Measurements from ENCODE around the gene LRRC34. TPM values are rescaled to one million over a fixed set of nuclear protein-coding genes. Genes with fewer than 3 reads are reported as not detected.

The LRRC34 gene
- total and polyA plus RNA-seq, 2 of the 8 experiments (the other 6 are each of a cell fraction or from before 2014, with no cell fraction given) = 3.3 to 4.1 TPM

GRCh38 chr3:169759256-169759655, 53.4 kb downstream of the LRRC34 start:
- no peak overlapping the region for H3K4ac ChIP-seq (replicated peaks; ENCODE audit: insufficient read length, low read depth, low read length)
- no peak overlapping the region for H4K5ac ChIP-seq (ENCODE audit: insufficient read length, low read depth, low read length)
- H3K14ac ChIP-seq (ENCODE audit: insufficient read length) = no peak overlapping the region
- H4K91ac ChIP-seq (replicated peaks; ENCODE audit: insufficient read length, low read length) = no peak overlapping the region
- no peak overlapping the region for H2BK120ac ChIP-seq (replicated peaks; ENCODE audit: low read depth, low read length)
- no peak overlapping the region for H3K18ac ChIP-seq (ENCODE audit: extremely low read depth, low read length)
- H3K56ac ChIP-seq (replicated peaks; ENCODE audit: insufficient read length, low read depth, low read length) = no peak overlapping the region
- H2AFZ ChIP-seq (ENCODE audit: low read length) = no peak overlapping the region
- H3K4me2 ChIP-seq (ENCODE audit: insufficient read depth in 1 of 2, low read depth in 2 of 2, low read length in 2 of 2) = no peak overlapping the region
- H3K4me3 ChIP-seq (ENCODE audit: extremely low read depth in 1 of 4, insufficient read depth in 2 of 4, low read depth in 3 of 4, low read length in 4 of 4) = no peak overlapping the region
- H2BK20ac ChIP-seq (ENCODE audit: low read length) = no peak overlapping the region
- no peaks in the 10 kb centered on the region for H3K79me2 ChIP-seq (ENCODE audit: control insufficient read depth in 1 of 2, insufficient read depth in 2 of 2, low read length in 2 of 2)
- POLR2A ChIA-PET (ENCODE audit: partially characterized antibody) = no interaction called here
- H3K4me1 ChIP-seq (replicated peaks in 1 of 4; ENCODE audit: control insufficient read depth in 3 of 4, insufficient read depth in 4 of 4, low read length in 3 of 4) = 0 out of 7 replicates have a peak, but pooled peaks cover 0 to under 1% (median 0%) of the 10 kb centered on the region in 4 experiments
- no peak overlapping the region for H3K23ac ChIP-seq (ENCODE audit: insufficient read length)
- H3K79me1 ChIP-seq (ENCODE audit: low read depth, low read length) = no peaks in the 10 kb centered on the region
- no peak overlapping the region for H3K27ac ChIP-seq (ENCODE audit: low read depth, low read length)
- no peak overlapping the region for H2BK12ac ChIP-seq (ENCODE audit: low read depth, low read length)
- no peak overlapping the region for H2BK5ac ChIP-seq (ENCODE audit: low read depth, low read length)
- no peak overlapping the region for H4K8ac ChIP-seq (ENCODE audit: extremely low read depth, insufficient read depth, low read length)
- no peak overlapping the region for H3K9ac ChIP-seq (replicated peaks in 1 of 4; ENCODE audit: extremely low read depth in 1 of 4, low read depth in 3 of 4, low read length in 3 of 4)
- no peaks in the 10 kb centered on the region for H3K36me3 ChIP-seq (ENCODE audit: control insufficient read depth in 2 of 4, insufficient read depth in 4 of 4, low read length in 3 of 4)
- no peaks in the 10 kb centered on the region for H4K20me1 ChIP-seq (replicated peaks in 1 of 2; ENCODE audit: control insufficient read depth in 1 of 2, insufficient read depth in 2 of 2, low read length in 2 of 2)
- H3K27me3 ChIP-seq (replicated peaks in 1 of 4; ENCODE audit: control insufficient read depth in 3 of 4, extremely low read depth in 1 of 4, insufficient read depth in 3 of 4, low read length in 3 of 4) = peaks cover 0 to 1% (median 0%) of the 10 kb centered on the region in 4 experiments; a peak in 1 of 7 replicates
- no peak for DNase-seq (ENCODE audit: low read depth in 1 of 2, low spot score in 2 of 2)
- H2BK15ac ChIP-seq (ENCODE audit: low read length) = no peak overlapping the region
- H3K23me2 ChIP-seq (ENCODE audit: low read depth, low read length) = peaks cover 2% of the 10 kb centered on the region; the same call in 1 of the 2 replicates
- H3K9me3 ChIP-seq (ENCODE audit: insufficient read depth in 2 of 2, low read depth in 1 of 2, low read length in 1 of 2) = peaks cover 0 to 3% of the 10 kb centered on the region in 2 experiments; a peak in 1 of 4 replicates
- CTCF ChIA-PET (ENCODE audit: partially characterized antibody) = interaction anchor here (0.7 to 2.5 kb wide), 2 partner anchors 13 to 15 kb away, joined by 3 to 7 read pairs; no protein-coding TSS in a partner anchor
- 88% methylated on average over 2 of the region's 2 CpGs; no CpG with 5 or more reads in 1 of the 2 experiments for WGBS, 2 experiments (ENCODE audit: extremely low coverage in 1 of 2, insufficient coverage in 1 of 2, insufficient read length in 1 of 2, insufficient replicate concordance in 2 of 2, low coverage in 1 of 2, low lambda C conversion rate in 2 of 2, missing lambda C conversion rate in 1 of 2)
- no peak for FAIRE-seq
- no peak overlapping the region for H2AK5ac ChIP-seq (ENCODE audit: low read depth, low read length)
- TF ChIP-seq CHD1 (IDR thresholded peaks at IDR 0.05; ENCODE audit: low read depth, low read length) = no peak
- no peak for TF ChIP-seq CTBP2 (IDR thresholded peaks at IDR 0.05; ENCODE audit: borderline replicate concordance, insufficient read depth, insufficient read length, low read length)
- no peak for TF ChIP-seq SIN3A (conservative IDR thresholded peaks at IDR 0.05 in 1 of 2, IDR thresholded peaks at IDR 0.05 in 1 of 2; ENCODE audit: low read depth in 1 of 2, low read length in 2 of 2)
- no peak for TF ChIP-seq SRF (IDR thresholded peaks at IDR 0.05; ENCODE audit: low read depth, low read length)
- TF ChIP-seq HDAC2 (IDR thresholded peaks at IDR 0.05; ENCODE audit: borderline replicate concordance in 1 of 2, low read depth in 2 of 2, low read length in 2 of 2) = no peak
- TF ChIP-seq CEBPB (IDR thresholded peaks at IDR 0.05; ENCODE audit: low read depth, low read length) = no peak
- TF ChIP-seq BRCA1 (IDR thresholded peaks at IDR 0.05; ENCODE audit: low read depth, low read length) = no peak
- no peak for TF ChIP-seq POU5F1 (IDR thresholded peaks at IDR 0.05; ENCODE audit: low read depth, low read length)
- no peak for TF ChIP-seq KDM1A (IDR thresholded peaks at IDR 0.05; ENCODE audit: borderline replicate concordance, low read length)
- no peak for TF ChIP-seq NRF1 (IDR thresholded peaks at IDR 0.05; ENCODE audit: low read depth, low read length)
- TF ChIP-seq CBX5 (IDR thresholded peaks at IDR 0.05; ENCODE audit: low read depth, low read length) = no peak
- no peak for TF ChIP-seq TEAD4 (IDR thresholded peaks at IDR 0.05; ENCODE audit: low read depth, low read length)
- no peak for TF ChIP-seq EGR1 (IDR thresholded peaks at IDR 0.05; ENCODE audit: borderline replicate concordance, low read depth, low read length)
- no peak for TF ChIP-seq SAP30 (IDR thresholded peaks at IDR 0.05; ENCODE audit: insufficient read depth, insufficient replicate concordance, low read length)

All from H1 (cell line).